HG03139 (cell line): ENCODE measurements around the gene KRTAP5-1.
"Not testable (repeated sequence)": the region's sequence is repeated elsewhere in the genome, so short reads cannot be mapped to it uniquely, and the experiment has no call there.

ENCODE experiments used
- ATAC-seq: cut with Tn5 transposase; IDR thresholded peaks from one replicate; pipeline ENCODE4 v1.9.1; 2021; ENCODE audit not compliant: unreplicated experiment

The KRTAP5-1 gene

GRCh38 chr11:1584661-1585370, at the start of gene KRTAP5-1:
Gene KRTAP5-1, minus strand, starts transcription at chr11:1585283. Its CDS starts 34 bp downstream, at chr11:1585249.
- ATAC-seq, result not testable (repeated sequence)

- ATAC-seq, result no peak
Observed at GRCh38 chr11:1633864-1634263, 48.8 kb upstream of the KRTAP5-1 start.

- ATAC-seq, result no peak
Observed at GRCh38 chr11:1632053-1632714, 47.1 kb upstream of the KRTAP5-1 start.

- ATAC-seq, result no peak
Observed at GRCh38 chr11:1631066-1631568, 46.0 kb upstream of the KRTAP5-1 start.

- ATAC-seq, result no peak
Observed at GRCh38 chr11:1630271-1630670, 45.2 kb upstream of the KRTAP5-1 start.

- no peak for ATAC-seq
Observed at GRCh38 chr11:1629326-1630185, 44.5 kb upstream of the KRTAP5-1 start, which contains the start of gene KRTAP5-5. Gene KRTAP5-5, plus strand, starts transcription at chr11:1629775. Its CDS starts 66 bp downstream, at chr11:1629841.

GRCh38 chr11:1628506-1629325, 43.6 kb upstream of the KRTAP5-1 start:
- no peak for ATAC-seq

- no peak for ATAC-seq
Observed at GRCh38 chr11:1625541-1625940, 40.5 kb upstream of the KRTAP5-1 start.

GRCh38 chr11:1624621-1625020, 39.5 kb upstream of the KRTAP5-1 start:
- no peak for ATAC-seq

- no peak for ATAC-seq
Observed at GRCh38 chr11:1623716-1624115, 38.6 kb upstream of the KRTAP5-1 start.

GRCh38 chr11:1622086-1622485, 37.0 kb upstream of the KRTAP5-1 start, which contains the start of gene KRTAP5-4:
Gene KRTAP5-4, minus strand, starts transcription at chr11:1622138. Its CDS starts 45 bp downstream, at chr11:1622093.
- ATAC-seq, result no peak

- ATAC-seq, result no peak
Observed at GRCh38 chr11:1619449-1619848, 34.4 kb upstream of the KRTAP5-1 start.

GRCh38 chr11:1618231-1618630, 33.1 kb upstream of the KRTAP5-1 start:
- ATAC-seq, result no peak

- ATAC-seq, result no peak
Observed at GRCh38 chr11:1608363-1608762, 23.3 kb upstream of the KRTAP5-1 start, which contains the start of gene KRTAP5-3. Gene KRTAP5-3, minus strand, starts transcription at chr11:1608463. Its CDS starts 78 bp downstream, at chr11:1608385.

GRCh38 chr11:1607901-1608300, 22.8 kb upstream of the KRTAP5-1 start:
- ATAC-seq, result not testable (repeated sequence)

GRCh38 chr11:1607156-1607845, 22.2 kb upstream of the KRTAP5-1 start:
- not testable (repeated sequence) for ATAC-seq

- ATAC-seq, result peak; percentile 84
Observed at GRCh38 chr11:1605923-1606322, 20.8 kb upstream of the KRTAP5-1 start.

- no peak for ATAC-seq
Observed at GRCh38 chr11:1604711-1605110, 19.6 kb upstream of the KRTAP5-1 start.

GRCh38 chr11:1604181-1604580, 19.1 kb upstream of the KRTAP5-1 start:
- no peak for ATAC-seq

GRCh38 chr11:1603629-1604028, 18.5 kb upstream of the KRTAP5-1 start:
- ATAC-seq, result no peak
